ENCODE results near the gene SEC23IP. TPM values are rescaled to one million over a fixed set of nuclear protein-coding genes. Genes with fewer than 3 reads are reported as not detected.

Gene SEC23IP
- total and polyA plus RNA-seq, 2 donors (not counting 3 experiments of a cell fraction or from before 2014, with no cell fraction given) = 30.9 to 83.1 TPM

DNA sequence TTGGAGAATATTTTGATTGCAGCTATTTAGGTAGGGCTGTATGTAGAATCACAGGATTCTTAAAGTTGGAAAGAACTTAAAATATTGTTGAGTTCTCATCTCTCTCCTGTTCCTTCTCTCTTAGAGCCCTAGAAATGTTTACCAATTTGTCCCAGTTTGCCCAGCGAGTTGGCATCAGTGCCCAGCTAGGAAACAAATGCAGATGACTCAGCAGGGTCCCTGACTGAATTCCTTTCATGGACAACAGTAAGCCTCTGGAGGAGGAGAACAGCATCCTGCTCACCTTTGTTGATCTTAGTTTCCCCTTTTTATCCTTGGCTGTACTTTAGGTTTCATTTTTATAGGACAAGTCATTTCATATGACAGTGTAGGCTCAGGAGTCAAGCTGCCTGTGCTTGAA, 89.3 kb downstream of the SEC23IP start:
- Histone ChIP-seq H3K9ac (replicated peaks; ENCODE audit: extremely low read depth, insufficient read depth, low read length) (no peak overlapping the region), H3K27me3 (ENCODE audit: control insufficient read depth in 2 of 2, insufficient read depth in 2 of 2, low read length in 2 of 2) (peaks cover 1 to 3% of the 10 kb centered on the region in 2 experiments), H3K9me3 (replicated peaks; ENCODE audit: control insufficient read depth, insufficient read depth, low read length) (no peaks in the 10 kb centered on the region), H3K4me3 (replicated peaks in 1 of 3; ENCODE audit: insufficient read depth in 1 of 3, low read depth in 1 of 3, low read length in 3 of 3) (no peak overlapping the region), H3K4me2 (ENCODE audit: insufficient read depth, low read length) (no peak overlapping the region), H3K36me3 (ENCODE audit: control insufficient read depth in 2 of 2, extremely low read depth in 1 of 2, insufficient read depth in 2 of 2, low read length in 2 of 2) (no peaks in the 10 kb centered on the region), H3K79me2 (ENCODE audit: control insufficient read depth, insufficient read depth, low read length) (no peaks in the 10 kb centered on the region), H3K27ac (ENCODE audit: insufficient read depth, low read depth, low read length) (no peak overlapping the region), H2AFZ (ENCODE audit: low read depth, low read length) (no peak overlapping the region), H3K4me1 (ENCODE audit: control insufficient read depth, extremely low read depth, insufficient read depth, low read length) (no peaks in the 10 kb centered on the region), H4K20me1 (replicated peaks; ENCODE audit: control insufficient read depth, extremely low read depth, insufficient read depth, low read length) (no peaks in the 10 kb centered on the region), H3K9me1 (replicated peaks; ENCODE audit: control insufficient read depth, extremely low read depth, insufficient read depth, low read length) (no peaks in the 10 kb centered on the region)
- FAIRE-seq = no peak
- no peak for DNase-seq (ENCODE audit: low read depth, low spot score)
- ChIA-PET CTCF (interaction anchor here (1.8 kb wide), 1 partner anchor 9 kb away, joined by 6 read pairs; no protein-coding TSS in a partner anchor), POLR2A (no interaction called here)
- TF ChIP-seq MYC (IDR thresholded peaks at IDR 0.05; ENCODE audit: low read depth, low read length) (no peak), JUN (IDR thresholded peaks at IDR 0.05; ENCODE audit: borderline replicate concordance, insufficient read depth, insufficient read length, low read depth) (no peak), EZH2 (IDR thresholded peaks at IDR 0.05; ENCODE audit: borderline replicate concordance, low read depth, low read length, severe bottlenecking) (no peak), GATA2 (IDR thresholded peaks at IDR 0.05; ENCODE audit: insufficient read depth, insufficient read length, low read depth, low read length) (no peak), POLR2A (IDR thresholded peaks at IDR 0.05; ENCODE audit: low read depth, low read length) (no peak), FOS (IDR thresholded peaks at IDR 0.05; ENCODE audit: borderline replicate concordance, insufficient read depth, low read length) (no peak), POLR2AphosphoS5 (IDR thresholded peaks at IDR 0.05; ENCODE audit: insufficient read depth, low read depth, low read length) (no peak)
- BruUV-seq (replicated peaks) = no TSS peak
- dilution Hi-C loops (cut with MboI; ENCODE audit: extremely low pct_ligation_motif_present, low sequenced_read_pairs) = no loop called here
- intact Hi-C loops (cut with micrococcal nuclease) = no loop called here

DNA sequence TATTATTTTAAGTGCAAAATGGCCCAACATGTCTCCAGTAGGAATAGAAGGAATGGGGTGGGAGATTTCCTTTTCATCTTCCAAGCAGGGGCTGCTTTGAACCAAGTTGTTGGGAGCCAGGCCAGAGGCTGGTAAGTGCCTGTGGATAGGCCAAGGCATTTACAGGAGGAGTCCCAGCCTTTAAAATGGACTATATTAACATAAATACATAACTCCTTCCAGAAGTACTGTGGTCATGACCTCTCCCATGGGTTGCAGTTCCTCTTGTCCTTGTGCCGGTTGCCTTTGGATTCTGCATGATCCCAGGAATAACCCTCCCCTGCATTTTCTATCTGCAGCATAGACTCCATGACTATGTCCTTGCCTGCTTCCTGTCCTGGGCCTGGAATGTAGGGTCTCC, 95.8 kb downstream of the SEC23IP start:
- intact Hi-C loops (cut with micrococcal nuclease) (no loop called here), dilution Hi-C loops (cut with MboI; ENCODE audit: extremely low pct_ligation_motif_present, low sequenced_read_pairs) (no loop called here)
- Histone ChIP-seq H3K27me3 (ENCODE audit: control insufficient read depth in 2 of 2, insufficient read depth in 2 of 2, low read length in 2 of 2) (no peaks in the 10 kb centered on the region), H3K9me3 (replicated peaks; ENCODE audit: control insufficient read depth, insufficient read depth, low read length) (no peaks in the 10 kb centered on the region), H3K4me2 (ENCODE audit: insufficient read depth, low read length) (no peak overlapping the region), H3K4me3 (replicated peaks in 1 of 3; ENCODE audit: insufficient read depth in 1 of 3, low read depth in 1 of 3, low read length in 3 of 3) (no peak overlapping the region), H2AFZ (ENCODE audit: low read depth, low read length) (no peak overlapping the region), H3K4me1 (ENCODE audit: control insufficient read depth, extremely low read depth, insufficient read depth, low read length) (no peaks in the 10 kb centered on the region), H3K36me3 (ENCODE audit: control insufficient read depth in 2 of 2, extremely low read depth in 1 of 2, insufficient read depth in 2 of 2, low read length in 2 of 2) (no peaks in the 10 kb centered on the region), H3K9ac (replicated peaks; ENCODE audit: extremely low read depth, insufficient read depth, low read length) (no peak overlapping the region), H3K79me2 (ENCODE audit: control insufficient read depth, insufficient read depth, low read length) (no peaks in the 10 kb centered on the region), H4K20me1 (replicated peaks; ENCODE audit: control insufficient read depth, extremely low read depth, insufficient read depth, low read length) (no peaks in the 10 kb centered on the region), H3K9me1 (replicated peaks; ENCODE audit: control insufficient read depth, extremely low read depth, insufficient read depth, low read length) (no peaks in the 10 kb centered on the region), H3K27ac (ENCODE audit: insufficient read depth, low read depth, low read length) (no peak overlapping the region)
- TF ChIP-seq JUN (IDR thresholded peaks at IDR 0.05; ENCODE audit: borderline replicate concordance, insufficient read depth, insufficient read length, low read depth) (no peak), FOS (IDR thresholded peaks at IDR 0.05; ENCODE audit: borderline replicate concordance, insufficient read depth, low read length) (no peak), EZH2 (IDR thresholded peaks at IDR 0.05; ENCODE audit: borderline replicate concordance, low read depth, low read length, severe bottlenecking) (no peak), POLR2AphosphoS5 (IDR thresholded peaks at IDR 0.05; ENCODE audit: insufficient read depth, low read depth, low read length) (no peak), GATA2 (IDR thresholded peaks at IDR 0.05; ENCODE audit: insufficient read depth, insufficient read length, low read depth, low read length) (no peak), POLR2A (IDR thresholded peaks at IDR 0.05; ENCODE audit: low read depth, low read length) (no peak)
- TF ChIP-seq, protein P1, sequence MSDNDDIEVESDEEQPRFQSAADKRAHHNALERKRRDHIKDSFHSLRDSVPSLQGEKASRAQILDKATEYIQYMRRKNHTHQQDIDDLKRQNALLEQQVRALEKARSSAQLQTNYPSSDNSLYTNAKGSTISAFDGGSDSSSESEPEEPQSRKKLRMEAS (IDR thresholded peaks at IDR 0.05; ENCODE audit: insufficient read depth, insufficient read length) = no peak
- DNase-seq (ENCODE audit: low read depth, low spot score) (no peak), FAIRE-seq (no peak)
- no TSS peak for BruUV-seq (replicated peaks)
- ChIA-PET CTCF (no interaction called here), POLR2A (no interaction called here)

All from endothelial cell of umbilical vein (primary cell).